NCI-H2171 treated with DMSO at 0.1 percent for 48 hours (cell line): ENCODE results near the gene CD7.
"Not testable (repeated sequence)": the region's sequence is repeated elsewhere in the genome, so short reads cannot be mapped to it uniquely, and the experiment has no call there.

Source experiments
- DNase-seq: peaks from one replicate; lab custom pipeline; 2025; lab: John Stamatoyannopoulos, UW

The CD7 gene

DNA sequence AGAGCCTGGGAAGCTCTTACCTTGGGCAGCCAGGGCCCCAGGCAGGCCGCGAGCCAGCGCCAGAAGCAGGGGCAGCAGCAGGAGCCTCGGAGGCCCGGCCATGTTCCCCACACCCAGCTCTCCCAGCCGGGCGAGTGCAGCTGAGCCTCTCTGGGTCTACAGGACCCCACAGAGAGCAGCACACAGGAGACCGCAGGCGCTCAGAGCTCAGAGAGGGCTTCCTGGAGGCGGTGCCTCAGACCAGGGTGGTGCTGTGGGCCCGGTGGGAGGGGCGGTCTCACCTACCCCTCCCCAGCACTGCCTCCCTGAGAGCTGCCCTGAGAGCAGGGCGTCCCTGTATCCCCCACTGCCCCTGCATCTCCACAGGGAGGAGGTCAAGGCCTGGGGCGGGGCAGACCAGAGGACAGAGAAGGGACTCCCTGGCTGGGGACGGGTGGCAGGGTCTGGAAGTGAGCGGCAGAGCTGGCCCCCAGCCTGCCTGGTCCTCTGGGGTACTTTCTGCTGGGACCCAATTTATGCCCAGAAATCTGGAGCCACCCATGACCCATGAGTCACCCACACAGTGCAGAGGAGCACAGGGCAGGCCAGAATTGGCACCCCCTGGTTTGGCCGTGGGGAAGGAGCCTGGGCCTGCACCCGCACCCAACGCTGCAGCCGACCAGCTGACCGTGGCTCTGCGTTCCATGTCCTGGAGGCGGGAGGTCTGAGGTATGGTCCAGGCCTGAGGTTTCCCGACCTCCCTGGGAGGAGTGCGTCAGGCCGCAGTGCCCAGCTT lies at the start of gene CD7:
Gene CD7, minus strand, starts transcription at position 215 of the 775 bp plus-strand sequence. Its CDS starts 113 bp downstream, at position 102.
- DNase-seq = no peak

DNA sequence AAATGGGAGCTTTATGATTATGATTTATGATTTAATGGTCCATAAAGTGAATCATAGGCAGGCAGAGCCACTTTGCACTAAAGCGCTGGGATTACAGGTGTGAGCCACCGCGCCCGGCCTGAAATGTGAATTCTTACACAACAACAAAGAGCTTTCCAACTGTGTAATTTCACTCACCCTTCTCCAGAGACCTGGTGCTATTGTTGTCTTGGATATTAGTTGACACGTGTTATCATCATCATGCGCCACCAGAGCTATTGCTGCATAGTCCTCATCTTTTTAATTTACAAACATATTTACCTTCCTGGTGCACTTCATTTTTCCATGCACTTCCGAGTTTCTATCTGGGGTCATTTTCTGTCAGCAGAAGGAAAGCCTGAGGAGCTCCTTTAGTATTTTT lies 49.3 kb upstream of the CD7 start:
- no peak for DNase-seq

DNA sequence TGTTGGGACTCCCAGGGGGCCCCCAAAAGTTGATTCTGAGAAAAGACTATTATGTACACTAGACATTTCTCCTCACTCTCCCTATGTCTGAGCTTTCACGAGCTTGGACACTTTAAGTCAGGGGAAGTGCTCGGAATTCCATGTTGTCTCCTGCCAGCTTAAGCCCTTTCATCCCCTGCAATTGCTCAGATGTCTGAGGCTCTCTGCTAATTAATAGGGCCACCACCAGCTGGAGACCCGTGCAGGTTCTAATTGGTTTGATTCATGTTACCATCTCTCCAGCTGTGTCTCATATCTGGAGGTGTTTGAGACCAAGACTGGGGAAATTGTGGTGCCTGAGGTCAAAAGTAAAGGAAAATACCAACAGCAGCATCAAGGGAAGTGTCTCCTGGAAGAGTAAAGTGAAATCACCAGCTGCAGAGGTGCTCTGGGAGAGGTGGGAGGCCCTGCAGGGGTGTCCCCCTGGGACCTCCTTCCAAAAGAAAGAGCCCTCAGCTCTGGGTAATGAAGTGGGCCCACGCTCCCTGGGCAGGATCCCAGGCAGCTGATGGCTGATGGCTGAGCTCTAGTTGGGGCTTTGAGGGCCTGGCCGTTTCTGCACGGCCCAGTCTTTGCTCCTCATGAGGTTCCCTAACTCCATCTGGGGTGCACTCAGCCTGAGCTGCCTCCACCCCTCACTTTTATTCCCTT lies 48.3 kb upstream of the CD7 start:
- peak; percentile 44 for DNase-seq

DNA sequence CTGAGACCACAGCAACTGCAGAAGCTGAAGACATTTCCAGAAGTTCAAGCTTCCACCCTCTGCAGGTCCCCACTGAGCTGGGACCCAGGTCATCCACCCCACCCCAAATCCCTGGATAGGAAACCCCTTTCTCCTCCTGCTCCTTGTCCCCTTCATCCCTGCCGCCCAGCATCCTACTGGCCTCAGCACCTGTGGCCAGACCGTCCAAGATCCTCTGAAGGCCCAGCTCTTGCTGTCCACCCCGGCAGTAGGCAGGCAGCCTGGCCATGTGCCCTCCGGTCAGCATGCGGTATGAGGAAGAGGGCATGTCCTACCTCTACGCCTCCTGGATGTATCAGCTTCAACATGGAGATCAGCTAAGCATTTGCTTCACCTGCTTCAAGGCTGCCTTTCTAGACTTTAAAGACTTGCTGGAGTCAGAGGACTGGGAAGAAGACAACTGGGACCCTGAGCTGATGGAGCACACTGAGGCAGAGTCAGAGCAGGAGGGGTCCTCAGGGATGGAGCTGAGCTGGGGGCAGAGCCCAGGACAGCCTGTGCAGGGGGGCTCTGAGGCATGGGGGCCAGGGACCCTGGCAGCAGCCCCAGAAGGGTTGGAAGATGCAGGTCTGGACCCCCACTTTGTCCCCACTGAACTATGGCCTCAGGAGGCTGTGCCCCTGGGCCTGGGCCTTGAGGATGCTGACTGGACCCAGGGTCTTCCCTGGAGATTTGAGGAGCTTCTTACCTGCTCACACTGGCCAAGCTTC lies 44.7 kb upstream of the CD7 start:
- DNase-seq = no peak

DNA sequence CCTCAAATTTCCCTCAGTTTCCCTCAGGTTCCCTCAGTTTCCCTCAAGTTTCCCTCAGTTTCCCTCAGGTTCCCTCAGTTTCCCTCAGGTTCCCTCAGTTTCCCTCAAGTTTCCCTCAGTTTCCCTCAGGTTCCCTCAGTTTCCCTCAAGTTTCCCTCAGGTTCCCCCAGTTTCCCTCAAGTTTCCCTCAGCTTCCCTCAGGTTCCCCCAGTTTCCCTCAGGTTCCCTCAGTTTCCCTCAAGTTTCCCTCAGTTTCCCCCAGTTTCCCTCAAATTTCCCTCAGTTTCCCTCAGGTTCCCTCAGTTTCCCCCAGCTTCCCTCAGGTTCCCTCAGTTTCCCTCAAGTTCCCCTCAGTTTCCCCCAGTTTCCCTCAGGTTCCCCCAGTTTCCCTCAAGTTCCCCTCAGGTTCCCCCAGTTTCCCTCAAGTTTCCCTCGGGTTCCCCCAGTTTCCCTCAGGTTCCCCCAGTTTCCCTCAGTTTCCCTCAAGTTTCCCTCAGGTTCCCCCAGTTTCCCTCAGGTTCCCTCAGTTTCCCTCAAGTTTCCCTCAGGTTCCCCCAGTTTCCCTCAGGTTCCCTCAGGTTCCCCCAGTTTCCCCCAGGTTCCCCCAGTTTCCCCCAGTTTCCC lies 42.2 kb upstream of the CD7 start:
- DNase-seq = not testable (repeated sequence)

DNA sequence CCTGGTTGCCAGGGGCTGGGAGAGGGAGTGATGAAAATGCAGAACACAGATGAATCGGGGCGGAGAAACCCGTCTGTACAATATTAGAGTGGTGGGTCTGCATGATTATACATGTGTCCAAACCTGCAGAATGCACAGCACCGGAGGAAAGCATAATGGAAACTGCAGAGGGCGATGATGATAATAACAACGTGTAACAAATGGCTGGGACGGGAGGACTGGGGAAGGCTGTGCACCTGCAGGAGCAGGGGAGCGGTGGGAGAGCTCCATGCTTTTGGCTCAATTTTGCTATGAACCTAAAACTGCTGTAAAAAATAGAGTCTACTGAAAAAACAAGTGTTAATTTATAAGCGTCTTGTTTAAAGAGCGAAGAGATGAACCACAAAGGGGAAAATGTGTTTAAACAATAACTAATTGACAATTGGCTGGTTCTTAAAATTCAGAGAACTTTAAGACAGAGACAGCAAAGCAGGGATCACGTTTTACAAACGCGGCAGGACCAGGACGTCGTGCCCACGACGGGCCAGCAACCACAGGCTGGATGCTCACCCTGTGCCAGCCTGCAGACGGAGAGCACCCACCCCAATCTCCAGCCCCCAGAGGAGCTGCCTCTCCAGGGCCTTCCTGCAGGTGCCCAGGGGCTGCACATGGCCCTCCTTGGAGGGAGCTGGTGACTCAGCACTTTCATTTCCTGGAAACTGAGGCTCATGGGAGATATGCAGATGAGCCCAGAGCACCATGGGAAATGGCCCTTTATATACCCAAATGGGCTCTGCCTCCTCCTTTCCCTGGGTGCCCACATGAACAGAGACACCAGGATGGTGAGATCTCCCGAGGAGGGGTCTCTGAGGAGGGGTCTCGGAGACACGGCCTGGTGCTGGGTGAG lies 41.3 kb upstream of the CD7 start, which contains the start of gene TEX19:
Gene TEX19, plus strand, starts transcription at position 783 of the 886 bp plus-strand sequence. CDS start 2,904 bp downstream, outside the sequence.
- DNase-seq = peak; percentile 41

DNA sequence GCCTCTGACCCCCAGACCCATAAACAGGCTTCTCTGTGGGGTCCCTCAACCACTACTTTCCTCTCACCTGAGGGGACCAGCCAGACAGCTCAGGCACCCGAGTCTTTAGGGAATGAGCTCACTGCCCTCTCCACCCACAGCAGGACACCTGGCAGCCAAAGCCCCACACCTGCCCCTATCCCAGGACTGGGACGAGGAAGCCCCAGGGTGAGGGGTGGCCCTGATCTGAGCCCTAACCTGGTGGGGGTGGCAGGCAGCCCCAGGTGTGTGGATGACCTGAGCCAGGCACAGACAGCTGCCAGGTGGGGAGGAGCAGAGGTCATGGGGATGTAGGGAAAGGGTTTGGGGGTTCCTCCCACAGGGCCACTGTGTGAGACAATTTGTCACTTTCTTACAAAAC lies 40.0 kb upstream of the CD7 start:
- DNase-seq = no peak

DNA sequence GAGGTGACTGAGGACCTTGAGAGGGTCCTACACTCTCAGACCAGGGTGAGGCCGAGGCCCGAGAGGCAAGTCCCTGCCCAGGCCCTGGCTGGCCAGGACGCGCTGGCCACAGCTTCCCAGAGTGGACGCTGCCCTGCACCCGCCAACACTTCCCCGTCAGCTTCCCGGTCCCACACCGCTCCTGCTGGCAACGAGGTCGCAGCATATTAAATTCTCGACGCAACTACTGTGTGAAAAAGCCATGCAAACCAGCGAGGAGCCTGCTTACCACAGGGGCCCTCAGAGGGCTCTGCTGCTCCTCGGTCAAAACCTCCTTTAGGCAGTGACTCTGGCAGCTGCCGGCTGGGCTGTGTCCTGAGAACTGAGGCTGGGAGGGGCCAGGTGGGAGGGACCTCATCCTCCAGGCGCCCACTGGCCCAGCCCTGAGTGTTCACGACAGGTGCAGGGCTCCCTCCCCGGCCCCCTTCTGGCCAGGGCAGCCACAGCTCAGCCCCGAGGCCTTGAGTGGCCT lies 39.5 kb upstream of the CD7 start:
- DNase-seq = no peak

DNA sequence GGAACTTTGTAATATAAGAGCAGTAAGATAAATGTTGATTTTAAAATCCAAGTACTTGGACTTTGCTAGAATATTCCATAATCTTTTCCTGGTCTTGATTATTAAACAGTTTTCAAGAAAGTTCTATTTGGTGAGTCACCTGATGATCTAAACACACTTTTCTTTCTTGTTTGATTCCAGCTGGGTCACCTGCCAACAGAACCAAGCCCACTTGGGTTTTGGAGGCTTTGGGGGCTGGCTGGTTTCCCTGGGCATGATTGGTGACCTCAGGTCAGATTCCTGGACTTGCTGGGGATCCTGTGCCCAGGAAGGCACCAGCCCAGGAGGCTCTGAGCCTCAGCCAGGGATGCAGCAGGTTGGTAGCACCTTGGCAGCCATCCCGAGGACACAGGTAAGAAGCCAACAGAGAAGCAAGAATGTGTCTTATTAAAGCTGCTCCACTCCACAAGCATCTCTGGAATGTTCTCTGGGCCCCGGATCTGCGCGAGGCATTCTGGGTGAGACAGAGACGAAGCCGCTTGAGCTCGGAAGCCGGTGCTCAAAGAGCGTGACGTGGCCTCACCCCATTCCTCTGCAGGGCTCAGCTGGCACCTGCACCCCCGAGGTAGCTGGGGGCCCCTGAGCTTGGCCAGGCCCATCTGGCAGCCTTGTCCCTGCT lies 38.5 kb upstream of the CD7 start:
- no peak for DNase-seq

DNA sequence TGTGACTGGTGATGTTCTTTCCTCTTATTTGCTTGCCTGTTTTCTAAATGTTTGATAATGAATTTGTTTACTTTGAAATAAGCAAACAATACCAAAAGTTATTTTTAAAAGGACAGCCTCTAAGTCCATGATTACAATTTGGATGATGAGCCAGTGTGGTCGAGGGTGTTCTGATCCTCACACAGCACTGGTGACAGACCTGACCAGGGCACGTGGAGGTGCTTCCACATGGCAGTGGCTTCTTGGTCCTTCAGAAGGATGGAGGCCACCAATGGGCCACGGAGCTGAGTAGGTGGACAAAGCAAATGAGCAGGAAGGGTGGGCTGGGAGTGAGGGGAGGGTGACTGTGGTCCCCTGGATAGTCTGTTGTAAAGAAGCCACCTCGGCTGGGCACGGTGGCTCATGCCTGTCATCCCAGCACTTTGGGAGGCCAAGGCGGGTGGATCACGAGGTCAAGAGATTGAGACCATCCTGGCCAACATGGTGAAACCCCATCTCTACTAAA lies 37.4 kb upstream of the CD7 start:
- DNase-seq = no peak

DNA sequence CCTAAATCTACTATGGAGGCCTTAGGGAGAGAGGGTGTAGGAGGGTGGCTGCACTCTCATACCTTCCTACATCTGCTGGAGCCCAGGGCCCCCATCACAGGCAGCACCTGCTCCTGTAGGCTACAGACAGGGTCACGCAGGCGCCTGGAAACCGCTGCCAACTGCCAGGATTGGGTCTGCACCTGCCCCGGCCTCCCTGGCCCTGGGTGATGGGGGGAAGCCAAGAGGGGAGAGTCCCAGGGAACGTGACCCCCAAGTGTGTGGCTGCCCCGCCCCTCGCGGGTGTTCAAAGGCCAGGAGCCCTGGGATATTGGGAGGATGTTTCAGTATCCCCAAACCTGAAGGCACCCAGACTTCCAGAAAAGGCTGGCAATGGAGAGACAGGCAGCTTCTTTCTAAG lies 36.1 kb upstream of the CD7 start:
- DNase-seq = no peak

DNA sequence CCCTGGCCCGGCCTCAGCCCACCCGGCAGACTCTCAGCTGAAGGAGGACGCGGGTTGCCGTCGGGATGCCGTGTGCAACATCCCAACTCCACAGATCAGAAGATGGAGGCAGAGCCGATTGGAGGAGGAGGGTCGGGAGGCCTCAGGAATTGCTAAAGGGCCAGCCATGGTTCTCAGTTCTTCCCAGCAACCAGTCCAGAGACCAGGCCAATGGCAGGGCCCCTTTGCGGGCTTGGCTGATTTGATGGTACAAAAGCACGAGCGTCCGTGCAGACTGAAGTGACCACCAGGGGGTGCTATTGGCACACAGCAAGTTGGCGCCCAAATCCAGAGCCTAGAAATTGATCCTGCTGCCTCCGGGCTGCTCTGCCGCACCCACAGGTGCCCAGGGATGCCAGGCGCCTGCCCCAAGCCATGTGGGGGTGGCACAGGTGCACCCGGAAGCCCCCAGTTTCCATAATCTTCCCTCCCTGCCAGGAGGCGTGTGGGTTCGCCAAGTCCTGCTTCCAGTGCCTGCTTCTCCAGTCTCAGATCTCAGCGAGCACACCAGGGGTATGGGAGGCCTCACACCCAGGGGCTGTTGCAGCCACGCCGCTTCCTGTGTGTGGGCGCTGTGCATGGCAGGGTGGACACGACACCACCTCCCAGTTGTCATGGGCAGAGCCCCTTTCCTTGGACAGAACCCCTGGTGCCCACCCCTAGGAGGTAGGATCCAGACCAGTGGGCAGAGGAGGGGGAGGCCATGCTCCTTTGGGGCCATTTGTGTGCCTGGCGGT lies 34.5 kb upstream of the CD7 start:
- DNase-seq = peak; percentile 69

DNA sequence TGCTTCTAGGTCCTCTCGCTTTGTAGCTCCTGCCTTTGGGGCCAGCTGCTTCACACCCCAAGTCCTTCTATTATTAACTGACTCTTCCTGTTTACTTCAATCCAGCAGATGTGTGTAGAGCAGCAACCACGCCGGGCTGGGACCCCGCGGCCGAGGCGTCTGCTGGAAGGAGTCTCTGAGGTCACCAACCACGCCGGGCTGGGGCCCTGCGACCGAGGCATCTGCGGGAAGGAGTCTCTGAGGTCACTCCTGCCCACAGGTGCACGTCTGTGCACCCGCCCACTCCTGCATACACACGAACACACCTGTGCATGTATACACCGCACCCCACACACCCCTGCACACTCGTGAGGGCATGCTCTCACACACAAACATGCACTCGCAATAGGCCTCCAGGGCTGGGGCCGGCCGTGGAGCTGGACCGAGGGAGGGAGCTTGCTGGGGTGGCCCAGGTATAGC lies 33.9 kb upstream of the CD7 start:
- DNase-seq = no peak

DNA sequence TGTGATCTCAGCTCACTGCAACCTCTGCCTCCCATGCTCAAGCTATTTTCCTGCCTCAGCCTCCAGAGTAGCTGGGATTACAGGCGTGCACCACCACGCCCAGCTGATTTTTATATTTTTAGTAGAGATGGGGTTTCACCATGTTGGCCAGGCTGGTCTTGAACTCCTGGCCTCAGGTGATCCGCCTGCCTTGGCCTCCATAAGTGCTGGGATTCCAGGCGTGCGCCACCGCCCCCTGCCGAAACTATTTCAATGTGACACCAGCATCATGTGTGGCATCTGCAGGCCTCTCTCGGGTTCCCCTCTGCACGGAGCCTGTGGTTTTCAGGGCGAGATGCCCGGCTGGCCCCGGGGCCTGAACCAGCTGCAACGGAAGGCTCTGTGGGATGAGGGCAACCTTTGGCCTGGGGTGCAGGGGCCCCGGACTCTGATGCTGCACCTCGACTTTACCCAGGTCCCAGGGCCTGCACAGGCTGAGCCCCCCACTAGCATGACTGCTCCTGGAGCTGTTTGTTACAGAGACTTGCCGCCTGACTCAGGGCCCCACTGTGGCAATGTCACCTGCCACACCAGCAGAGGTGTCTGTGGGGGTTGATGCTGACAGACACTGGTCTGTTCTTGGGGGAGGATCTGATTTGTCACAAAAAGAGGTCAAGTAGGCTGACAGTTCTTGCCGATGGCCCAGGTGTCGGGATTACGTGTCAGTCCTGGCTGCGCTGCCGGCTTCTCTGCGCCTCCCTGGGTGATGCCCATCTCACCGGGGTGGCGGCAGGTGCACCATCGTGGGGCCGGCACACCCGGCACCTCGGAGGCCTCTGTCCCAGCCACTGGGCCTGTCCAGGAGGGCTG lies 33.0 kb upstream of the CD7 start:
- DNase-seq = no peak

DNA sequence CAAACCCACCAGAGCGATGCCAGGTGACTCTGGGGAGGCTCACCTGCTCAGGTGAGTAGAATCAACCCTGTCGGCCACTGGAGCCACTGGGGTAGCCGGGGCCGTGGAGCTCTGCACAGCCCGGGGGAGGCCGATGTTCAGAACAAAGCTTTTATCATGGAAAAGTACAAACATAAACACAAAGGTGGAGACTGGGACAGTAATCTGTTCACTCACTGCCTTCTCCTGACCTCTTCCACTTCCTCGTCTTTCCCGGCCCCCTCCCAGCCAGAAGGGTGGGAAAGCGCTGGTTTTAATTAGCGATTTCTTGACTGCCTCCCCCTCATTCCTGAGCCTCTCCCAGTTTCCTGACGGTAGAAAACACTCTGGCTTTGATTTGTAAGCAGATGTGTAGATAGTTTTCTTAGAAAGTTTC lies 31.9 kb upstream of the CD7 start:
- no peak for DNase-seq

DNA sequence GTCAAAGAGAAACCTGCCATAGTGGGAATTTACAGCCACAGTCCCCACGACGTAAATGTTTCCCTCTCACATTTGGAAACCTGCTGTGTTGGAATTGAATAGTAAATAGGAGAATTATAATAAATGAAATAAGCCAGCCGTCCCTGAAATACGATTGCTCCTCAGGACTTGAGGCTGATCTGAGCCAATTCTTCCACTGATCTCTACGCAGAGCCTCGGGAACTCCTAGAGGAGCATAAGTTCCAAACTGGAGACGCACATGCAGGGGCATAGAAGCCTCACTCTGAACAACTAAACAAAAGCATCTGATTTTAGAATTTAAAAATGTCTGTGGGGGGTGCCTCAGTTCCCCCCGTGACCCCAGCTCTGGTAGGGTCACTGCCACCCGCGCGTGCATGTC lies 31.5 kb upstream of the CD7 start:
- no peak for DNase-seq

DNA sequence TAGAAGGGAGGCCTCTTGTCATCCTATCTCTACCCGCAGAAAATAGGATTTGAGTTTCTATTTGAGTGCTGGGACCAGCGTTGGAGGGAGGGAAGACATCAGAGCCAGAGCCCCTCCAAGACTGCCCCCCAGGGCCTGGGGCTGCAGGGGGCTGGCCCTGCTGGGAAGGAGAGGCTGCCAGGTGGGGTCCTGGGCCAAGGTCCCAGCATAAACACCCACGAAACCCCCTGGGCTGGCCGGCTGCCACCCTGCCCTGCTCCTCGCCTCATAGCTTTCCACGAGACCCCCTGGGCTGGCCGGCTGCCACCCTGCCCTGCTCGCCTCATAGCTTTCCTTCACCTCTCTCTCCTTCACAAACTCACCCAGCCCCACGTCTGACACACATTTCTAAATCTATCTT lies 31.0 kb upstream of the CD7 start:
- no peak for DNase-seq

DNA sequence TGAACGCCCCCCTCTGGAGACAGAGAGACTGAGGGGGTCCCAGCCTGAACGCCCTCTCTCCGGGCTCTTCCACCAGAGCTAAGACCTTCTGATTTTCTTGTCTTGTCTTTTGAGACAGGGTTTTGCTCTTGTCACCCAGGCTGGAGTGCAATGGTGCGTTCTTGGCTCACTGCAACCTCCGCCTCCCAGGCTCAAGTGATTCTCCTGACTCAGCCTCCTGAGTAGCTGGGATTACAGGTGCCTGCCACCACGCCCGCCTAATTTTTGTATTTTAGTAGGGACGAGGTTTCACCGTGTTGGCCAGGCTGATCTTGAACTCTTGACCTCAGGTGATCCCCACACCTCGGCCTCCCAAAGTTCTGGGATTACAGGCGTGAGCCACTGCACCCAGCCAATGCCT lies 30.6 kb upstream of the CD7 start:
- DNase-seq = not testable (repeated sequence)
